Peyer's patch (tissue), 4 donors: ENCODE results near the gene SRD5A1. TPM values are rescaled to one million over a fixed set of nuclear protein-coding genes. Genes with fewer than 3 reads are reported as not detected.

Experiments used
- DNase-seq, 3 donors: peaks; one replicate each; pipeline ENCODE4 v3.0.0-alpha.2; 2017 to 2019
- H3K27ac ChIP-seq, 4 donors: fragments of 200-600 bp; sonication (generic); one replicate each; pipeline ENCODE4 v1.5.1; 2016 to 2019
- H3K27me3 ChIP-seq, 2 donors: fragments of 200-600 bp; sonication (generic); one replicate each; pipeline ENCODE4 v1.5.1; 2019
- H3K36me3 ChIP-seq, 3 donors: fragments of 200-600 bp; sonication (generic); one replicate each; pipeline ENCODE4 v1.5.1; 2016 to 2019
- H3K4me1 ChIP-seq, 4 donors: fragments of 200-600 bp; sonication (generic); one replicate each; pipeline ENCODE4 v1.5.1; 2016 to 2019
- H3K4me3 ChIP-seq, 4 donors: fragments of 200-600 bp; sonication (generic); 1 replicate in 3 of 4; 2 replicates in 1 of 4; pipeline ENCODE4 v1.5.1; 2016 to 2019; ENCODE audit warnings: mild to moderate bottlenecking in 1 of 4
- H3K9me3 ChIP-seq, 4 donors: fragments of 200-600 bp; sonication (generic); one replicate each; pipeline ENCODE4 v1.5.1; 2016 to 2019; ENCODE audit warnings: mild to moderate bottlenecking in 1 of 4
- CTCF ChIP-seq, 6 experiments: fragments of 450-650 bp in 4 of 6; fragments of 200-600 bp in 2 of 6; sonication (generic) in 1 of 6; IDR thresholded peaks; one replicate each; pipeline ENCODE4 v1.5.1; 2017 to 2019; ENCODE audit warnings: antibody characterized with exemption in 6 of 6, mild to moderate bottlenecking in 3 of 6, moderate library complexity in 1 of 6
- POLR2A ChIP-seq, 2 donors: fragments of 450-650 bp; IDR thresholded peaks; one replicate each; pipeline ENCODE4 v1.5.1; 2017; ENCODE audit warnings: antibody characterized with exemption in 2 of 2, mild to moderate bottlenecking in 2 of 2, moderate library complexity in 2 of 2
- total RNA-seq, 4 donors: library from RNA; depleted of rRNA; stranded (reverse); fragments of >200 nt; gene quantifications; one replicate each; pipeline ENCODE4 v1.1.0, GENCODE V29; 2016

The SRD5A1 gene
- total RNA-seq, 4 donors from 2014 or later: 5.8 to 16.9 (median 13.1) TPM

- TF ChIP-seq POLR2A (IDR thresholded peaks at IDR 0.05): no peak
- TF ChIP-seq CTCF (IDR thresholded peaks at IDR 0.05): no peak
- Histone ChIP-seq H3K9me3 (no peaks in the 10 kb centered on the region), H3K4me3 (no peak overlapping the region), H3K27ac (no peak overlapping the region), H3K27me3 (no peaks in the 10 kb centered on the region), H3K36me3 (peaks cover 0 to 94% (median under 1%) of the 10 kb centered on the region in 3 donors), H3K4me1 (no peaks in the 10 kb centered on the region)
- DNase-seq: no peak
Observed at GRCh38 chr5:6611334-6612256, 21.6 kb upstream of the SRD5A1 start.

GRCh38 chr5:6615034-6615815, 18.0 kb upstream of the SRD5A1 start:
- Histone ChIP-seq H3K27me3 (no peaks in the 10 kb centered on the region), H3K4me3 (no peak overlapping the region), H3K4me1 (no peaks in the 10 kb centered on the region), H3K9me3 (no peaks in the 10 kb centered on the region), H3K36me3 (peaks cover 0 to 90% (median 0%) of the 10 kb centered on the region in 3 donors), H3K27ac (no peak overlapping the region)
- no peak for TF ChIP-seq CTCF (IDR thresholded peaks at IDR 0.05)
- no peak for TF ChIP-seq POLR2A (IDR thresholded peaks at IDR 0.05)
- no peak for DNase-seq

- Histone ChIP-seq H3K27ac (no peak overlapping the region), H3K27me3 (no peaks in the 10 kb centered on the region), H3K36me3 (peaks cover 0 to 90% (median 0%) of the 10 kb centered on the region in 3 donors), H3K4me1 (no peaks in the 10 kb centered on the region), H3K9me3 (no peaks in the 10 kb centered on the region), H3K4me3 (no peak overlapping the region)
- no peak for TF ChIP-seq POLR2A (IDR thresholded peaks at IDR 0.05)
- no peak for TF ChIP-seq CTCF (IDR thresholded peaks at IDR 0.05)
- no peak for DNase-seq
Observed at GRCh38 chr5:6616632-6617031, 16.6 kb upstream of the SRD5A1 start.

GRCh38 chr5:6623228-6623627, 10.0 kb upstream of the SRD5A1 start:
- Histone ChIP-seq H3K36me3 (peaks cover 0 to 84% (median 0%) of the 10 kb centered on the region in 3 donors), H3K4me1 (no peaks in the 10 kb centered on the region), H3K4me3 (no peak overlapping the region), H3K27me3 (no peaks in the 10 kb centered on the region), H3K27ac (no peak overlapping the region), H3K9me3 (peaks cover 0 to 4% (median 0%) of the 10 kb centered on the region in 4 donors)
- DNase-seq: no peak
- TF ChIP-seq CTCF (IDR thresholded peaks at IDR 0.05) (no peak), POLR2A (IDR thresholded peaks at IDR 0.05) (no peak)

- Histone ChIP-seq H3K27ac (no peak overlapping the region), H3K9me3 (peaks cover 0 to 4% (median 0%) of the 10 kb centered on the region in 4 donors), H3K27me3 (no peaks in the 10 kb centered on the region), H3K4me3 (no peak overlapping the region), H3K36me3 (peaks cover 0 to 83% (median 0%) of the 10 kb centered on the region in 3 donors), H3K4me1 (no peaks in the 10 kb centered on the region)
- DNase-seq: no peak
- TF ChIP-seq POLR2A (IDR thresholded peaks at IDR 0.05): no peak
- TF ChIP-seq CTCF (IDR thresholded peaks at IDR 0.05): no peak
Observed at GRCh38 chr5:6623941-6624340, 9.3 kb upstream of the SRD5A1 start.
